ENCODE data around the gene CNIH3. TPM values are rescaled to one million over a fixed set of nuclear protein-coding genes. Genes with fewer than 3 reads are reported as not detected.
A peak's percentile ranks its signal among the peaks of the same experiment; 100 is the strongest.

CNIH3 gene
- total RNA-seq, 1 experiment from 2014 or later = 29.1 TPM

GRCh38 chr1:224613486-224613885 lies 2.6 kb upstream of the CNIH3 start:
- no peak for DNase-seq (ENCODE audit: low read depth)

DNA sequence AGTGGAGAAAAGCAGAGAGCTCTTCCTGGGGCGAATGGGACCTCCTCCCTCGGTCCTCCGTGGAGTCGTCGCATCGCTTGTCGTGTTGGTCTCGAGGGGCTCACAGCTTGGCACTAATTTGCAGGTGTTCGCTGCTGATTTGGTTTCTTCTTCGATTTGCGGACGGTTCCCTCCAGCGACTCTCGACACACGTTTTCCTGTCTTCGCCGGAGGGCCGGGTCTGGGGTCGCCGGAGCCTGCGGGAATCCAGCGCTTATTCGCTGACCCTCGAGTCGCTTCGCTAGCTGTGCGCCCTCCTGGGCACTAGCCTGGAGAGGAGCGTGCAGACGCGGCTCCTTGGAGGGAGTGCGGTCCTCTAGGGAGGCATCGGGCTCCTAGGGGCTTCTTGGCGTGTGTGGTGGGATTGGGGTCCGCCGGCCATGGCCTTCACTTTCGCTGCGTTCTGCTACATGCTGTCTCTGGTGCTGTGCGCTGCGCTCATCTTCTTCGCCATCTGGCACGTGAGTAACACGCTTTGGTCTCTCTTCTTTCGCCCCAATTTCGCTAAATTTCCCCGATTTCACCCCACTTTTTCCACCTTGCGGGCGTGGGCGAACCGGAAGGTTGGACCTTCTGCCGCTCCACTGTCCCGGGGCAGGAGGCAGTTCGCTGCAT lies 766 bp downstream of the CNIH3 start:
- DNase-seq (ENCODE audit: low read depth) = no peak

- peak; percentile 31 for DNase-seq (ENCODE audit: low read depth)
Observed at GRCh38 chr1:224617410-224618355, 1.6 kb downstream of the CNIH3 start.

GRCh38 chr1:224619209-224619608 lies 3.1 kb downstream of the CNIH3 start:
- DNase-seq (ENCODE audit: low read depth) = no peak

- no peak for DNase-seq (ENCODE audit: low read depth)
Observed at GRCh38 chr1:224620105-224620504, 4.0 kb downstream of the CNIH3 start.

DNA sequence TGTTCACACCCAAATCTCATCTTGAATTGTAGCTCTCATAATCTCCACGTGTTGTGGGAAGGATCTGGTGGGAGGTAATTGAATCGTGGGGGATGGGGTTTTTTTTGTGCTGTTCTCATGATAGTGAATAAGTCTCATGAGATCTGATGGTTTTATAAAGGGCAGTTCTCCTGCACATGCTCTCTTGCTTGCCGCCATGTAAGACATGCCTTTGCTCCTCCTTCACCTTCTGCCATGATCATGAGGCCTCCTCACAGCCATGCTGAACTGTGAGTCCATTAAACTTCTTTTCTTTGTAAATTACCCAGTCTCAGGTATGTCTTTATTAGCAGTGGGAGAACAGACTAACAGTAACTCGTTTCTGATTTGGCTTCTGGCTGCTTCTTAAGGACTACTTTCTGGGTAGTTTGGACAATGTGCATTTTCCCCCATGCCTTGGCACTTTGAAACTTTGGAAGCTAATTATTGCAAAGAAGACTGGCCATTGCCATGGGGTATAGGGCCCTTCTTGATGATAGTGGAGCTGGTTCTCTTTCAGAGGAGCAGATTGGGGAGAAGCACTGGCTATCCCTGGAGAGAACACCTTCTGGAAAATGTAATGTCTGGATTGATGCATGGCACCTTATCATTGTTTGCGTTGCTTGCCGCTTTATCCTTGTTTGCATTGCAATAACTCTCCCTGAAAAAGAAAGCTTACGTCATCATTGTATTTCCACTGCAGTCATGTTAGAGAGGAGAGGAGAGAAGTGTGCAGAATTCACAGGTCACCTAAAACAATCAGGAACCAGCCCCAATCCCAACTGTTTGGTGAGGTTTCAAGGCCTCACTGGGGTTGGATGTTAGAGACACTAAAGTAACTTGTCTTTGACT lies 5.9 kb downstream of the CNIH3 start:
- DNase-seq (ENCODE audit: low read depth) = peak; percentile 16

DNA sequence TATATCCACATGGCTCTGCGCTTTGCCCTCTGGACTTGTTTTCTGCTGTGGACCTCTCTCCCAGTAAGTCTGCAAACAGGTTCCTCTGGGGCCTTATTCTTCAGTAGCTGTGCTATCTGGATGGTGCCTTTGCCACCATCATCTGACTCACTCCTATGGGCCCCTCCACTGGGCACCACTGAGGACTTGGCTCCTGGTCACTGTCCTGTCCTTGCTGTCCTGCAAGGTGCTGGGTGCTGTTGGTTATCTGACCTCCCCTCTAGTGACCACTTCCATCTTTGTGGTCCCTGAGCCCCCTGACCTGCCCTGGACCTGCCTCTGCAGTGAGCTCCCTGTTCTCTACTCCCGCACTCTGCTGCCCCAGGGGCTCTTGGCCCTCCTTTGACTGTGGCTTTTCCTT lies 6.7 kb downstream of the CNIH3 start:
- peak; percentile 13 for DNase-seq (ENCODE audit: low read depth)

- peak; percentile 92 for DNase-seq (ENCODE audit: low read depth)
Observed at GRCh38 chr1:224623310-224623714, 7.2 kb downstream of the CNIH3 start.

DNA sequence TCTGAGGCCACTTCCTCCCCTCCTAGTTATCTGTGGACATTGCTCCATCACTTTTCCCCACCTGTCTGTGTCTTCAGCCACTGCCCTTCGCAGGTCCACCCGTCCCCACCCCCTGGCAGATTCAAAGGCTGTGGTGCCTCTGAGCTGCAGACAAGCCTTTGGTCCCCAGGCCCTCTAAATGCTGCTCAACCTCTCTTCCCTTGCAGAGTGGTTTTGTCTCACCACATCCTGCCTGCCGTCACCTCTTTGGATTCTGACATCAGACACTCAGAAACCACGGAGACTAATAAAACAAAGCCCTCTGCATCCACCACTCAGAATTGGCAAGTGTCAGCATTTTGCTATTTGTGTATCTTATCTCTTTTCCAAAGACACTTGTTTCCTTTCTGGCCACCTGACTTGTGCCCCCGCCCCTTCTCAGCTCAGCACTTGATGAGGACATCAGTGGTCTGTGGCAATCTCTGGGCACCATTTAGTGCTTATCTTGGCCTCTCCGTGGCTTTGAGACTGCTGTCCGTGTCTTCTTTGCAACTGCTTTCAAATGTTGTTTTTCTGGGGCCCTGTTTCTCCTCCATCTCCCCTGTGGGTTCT lies 7.7 kb downstream of the CNIH3 start:
- peak; percentile 99 for DNase-seq (ENCODE audit: low read depth)

- DNase-seq (ENCODE audit: low read depth) = no peak
Observed at GRCh38 chr1:224624432-224624831, 8.3 kb downstream of the CNIH3 start.

- peak; percentile 45 for DNase-seq (ENCODE audit: low read depth)
Observed at GRCh38 chr1:224626042-224626441, 9.9 kb downstream of the CNIH3 start.

- no peak for DNase-seq (ENCODE audit: low read depth)
Observed at GRCh38 chr1:224629965-224630364, 13.8 kb downstream of the CNIH3 start.

GRCh38 chr1:224631462-224632115 lies 15.5 kb downstream of the CNIH3 start:
- peak; percentile 11 for DNase-seq (ENCODE audit: low read depth)

DNA sequence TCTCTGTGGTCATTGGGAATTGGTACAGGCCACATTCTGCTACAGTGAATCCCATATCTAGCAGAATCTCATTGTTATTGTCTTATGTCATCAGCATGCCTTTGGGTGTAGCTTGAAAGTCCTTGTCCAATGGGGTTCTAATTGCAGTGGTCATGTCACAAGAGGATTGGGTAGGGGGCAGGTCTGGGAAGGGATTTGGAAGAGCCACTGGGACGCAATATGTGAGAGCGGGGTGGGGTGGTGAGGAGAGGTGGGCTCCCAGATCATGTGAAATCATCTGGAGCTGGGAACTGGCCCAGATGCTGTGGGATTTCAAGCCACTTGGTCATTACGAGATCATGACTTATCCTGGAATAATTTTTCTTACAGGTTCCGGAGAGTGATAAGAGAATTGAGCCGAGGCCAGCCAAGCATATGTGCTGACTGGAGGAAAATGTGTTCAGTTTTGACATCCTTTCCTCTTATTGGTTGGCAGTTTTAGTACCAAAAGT lies 16.3 kb downstream of the CNIH3 start:
- peak; percentile 92 for DNase-seq (ENCODE audit: low read depth)

DNA sequence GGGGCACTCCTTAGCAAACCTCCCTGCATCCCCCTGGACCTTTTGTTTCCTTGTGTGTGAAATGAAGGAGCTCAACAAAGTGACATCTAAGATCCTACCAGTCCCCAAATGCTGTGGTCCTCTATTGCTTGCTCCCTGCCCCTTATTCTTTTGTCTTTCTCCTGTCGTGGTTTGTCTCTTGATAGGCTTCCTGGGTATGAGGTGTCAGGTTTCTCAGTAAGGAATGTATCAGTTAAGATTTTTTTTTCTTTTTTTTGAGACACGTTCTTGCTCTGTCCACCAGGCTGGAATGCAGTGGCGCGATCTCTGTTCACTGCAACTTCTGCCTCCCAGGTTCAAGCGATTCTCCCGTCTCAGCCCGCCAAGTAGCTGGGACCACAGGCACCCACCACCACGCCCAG lies 16.8 kb downstream of the CNIH3 start:
- DNase-seq (ENCODE audit: low read depth) = peak; percentile 54

GRCh38 chr1:224635356-224635755 lies 19.2 kb downstream of the CNIH3 start:
- DNase-seq (ENCODE audit: low read depth) = peak; percentile 76

GRCh38 chr1:224637515-224637914 lies 21.4 kb downstream of the CNIH3 start:
- DNase-seq (ENCODE audit: low read depth) = peak; percentile 97

DNA sequence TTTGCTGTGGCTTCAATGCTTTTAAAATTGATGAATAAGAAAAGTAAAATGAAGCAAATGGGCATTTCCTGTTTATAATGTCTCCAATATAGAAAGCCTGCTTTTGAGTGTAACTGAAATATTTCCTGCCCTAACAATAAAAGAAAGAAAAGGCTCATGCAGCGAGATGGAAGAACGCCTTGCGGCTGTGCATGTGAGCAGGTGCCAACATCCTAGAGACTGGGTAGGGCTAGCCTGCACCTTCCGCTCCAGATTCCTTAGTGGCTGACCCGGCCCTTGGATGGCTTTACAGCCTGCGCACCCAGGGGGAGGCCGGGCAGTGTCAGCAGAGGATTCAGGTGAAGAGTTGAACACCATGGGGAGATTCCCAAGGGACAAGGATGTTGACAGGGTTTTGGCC lies 21.8 kb downstream of the CNIH3 start:
- no peak for DNase-seq (ENCODE audit: low read depth)

GRCh38 chr1:224639426-224639975 lies 23.4 kb downstream of the CNIH3 start:
- DNase-seq (ENCODE audit: low read depth) = no peak

DNA sequence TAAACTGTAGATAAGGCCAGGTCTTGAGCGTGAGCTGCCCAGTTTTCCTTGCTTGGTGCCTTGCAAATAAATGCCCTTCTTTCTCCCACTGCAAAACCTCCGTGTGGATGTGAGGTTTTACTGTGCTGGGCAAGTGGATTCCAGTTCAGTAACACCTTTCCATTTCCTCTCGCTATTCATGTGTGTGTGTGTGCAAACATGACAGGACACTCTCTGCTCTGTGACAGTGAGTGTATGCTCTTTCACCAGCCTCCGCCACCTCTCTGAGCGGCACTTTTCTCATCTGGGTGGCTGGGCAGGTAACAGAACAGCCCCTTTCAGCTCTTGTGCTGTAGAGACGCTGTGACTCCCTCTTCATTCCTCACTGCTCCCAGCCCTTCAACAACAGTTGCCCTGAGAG lies 23.9 kb downstream of the CNIH3 start:
- no peak for DNase-seq (ENCODE audit: low read depth)
